Measurements from ENCODE around the gene BRINP3. TPM values are rescaled to one million over a fixed set of nuclear protein-coding genes. Genes with fewer than 3 reads are reported as not detected.

The BRINP3 gene
- total RNA-seq, 1 donor from 2014 or later = not detected

DNA sequence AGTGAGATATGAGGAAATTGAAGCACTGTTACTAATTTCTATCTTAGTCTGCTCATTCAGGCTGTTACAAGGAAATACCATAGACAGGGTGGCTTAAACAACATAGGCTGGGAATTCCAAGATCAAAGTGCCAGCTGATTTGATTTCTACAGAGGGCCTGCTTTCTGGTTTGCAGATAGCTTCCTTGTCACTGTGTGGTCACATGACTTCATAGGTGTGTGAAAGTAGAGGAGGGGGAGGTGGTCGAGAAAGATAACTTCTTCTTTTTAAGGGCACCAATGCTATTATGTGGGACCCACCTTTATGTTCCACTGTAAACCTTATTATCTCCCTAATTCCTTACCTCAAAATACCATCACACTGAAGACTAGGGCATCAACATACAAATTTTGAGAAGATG is 6.4 kb upstream of the BRINP3 start:
- TF ChIP-seq, protein P1, sequence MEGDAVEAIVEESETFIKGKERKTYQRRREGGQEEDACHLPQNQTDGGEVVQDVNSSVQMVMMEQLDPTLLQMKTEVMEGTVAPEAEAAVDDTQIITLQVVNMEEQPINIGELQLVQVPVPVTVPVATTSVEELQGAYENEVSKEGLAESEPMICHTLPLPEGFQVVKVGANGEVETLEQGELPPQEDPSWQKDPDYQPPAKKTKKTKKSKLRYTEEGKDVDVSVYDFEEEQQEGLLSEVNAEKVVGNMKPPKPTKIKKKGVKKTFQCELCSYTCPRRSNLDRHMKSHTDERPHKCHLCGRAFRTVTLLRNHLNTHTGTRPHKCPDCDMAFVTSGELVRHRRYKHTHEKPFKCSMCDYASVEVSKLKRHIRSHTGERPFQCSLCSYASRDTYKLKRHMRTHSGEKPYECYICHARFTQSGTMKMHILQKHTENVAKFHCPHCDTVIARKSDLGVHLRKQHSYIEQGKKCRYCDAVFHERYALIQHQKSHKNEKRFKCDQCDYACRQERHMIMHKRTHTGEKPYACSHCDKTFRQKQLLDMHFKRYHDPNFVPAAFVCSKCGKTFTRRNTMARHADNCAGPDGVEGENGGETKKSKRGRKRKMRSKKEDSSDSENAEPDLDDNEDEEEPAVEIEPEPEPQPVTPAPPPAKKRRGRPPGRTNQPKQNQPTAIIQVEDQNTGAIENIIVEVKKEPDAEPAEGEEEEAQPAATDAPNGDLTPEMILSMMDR (conservative IDR thresholded peaks at IDR 0.05; ENCODE audit: low read depth, low read length) = no peak
- H3K4me3 ChIP-seq (ENCODE audit: low read depth, low read length) = no peak overlapping the region
- DNase-seq (ENCODE audit: low read depth) = no peak

DNA sequence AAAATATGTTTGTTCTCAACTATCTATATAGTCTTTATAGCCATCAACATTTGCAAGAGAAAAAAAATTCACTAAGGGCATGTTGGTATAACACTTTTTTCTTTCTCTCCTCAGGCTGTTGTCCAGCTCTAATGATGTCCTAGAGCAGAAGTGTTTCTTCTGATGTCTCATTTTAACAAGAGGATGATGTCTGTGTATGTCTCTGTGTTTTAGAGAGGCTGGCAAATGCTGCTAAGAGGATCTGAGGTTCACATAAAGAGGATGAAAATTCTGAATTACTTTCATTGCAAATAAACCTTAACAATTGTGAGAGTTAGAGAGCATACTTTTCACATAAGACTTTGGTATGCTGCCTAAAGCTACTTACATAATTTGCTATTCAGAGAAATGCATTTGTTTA is 2.6 kb upstream of the BRINP3 start:
- H3K4me3 ChIP-seq (ENCODE audit: low read depth, low read length) = no peak overlapping the region
- DNase-seq (ENCODE audit: low read depth) = no peak
- TF ChIP-seq, protein P1 (conservative IDR thresholded peaks at IDR 0.05; ENCODE audit: low read depth, low read length) = no peak

DNA sequence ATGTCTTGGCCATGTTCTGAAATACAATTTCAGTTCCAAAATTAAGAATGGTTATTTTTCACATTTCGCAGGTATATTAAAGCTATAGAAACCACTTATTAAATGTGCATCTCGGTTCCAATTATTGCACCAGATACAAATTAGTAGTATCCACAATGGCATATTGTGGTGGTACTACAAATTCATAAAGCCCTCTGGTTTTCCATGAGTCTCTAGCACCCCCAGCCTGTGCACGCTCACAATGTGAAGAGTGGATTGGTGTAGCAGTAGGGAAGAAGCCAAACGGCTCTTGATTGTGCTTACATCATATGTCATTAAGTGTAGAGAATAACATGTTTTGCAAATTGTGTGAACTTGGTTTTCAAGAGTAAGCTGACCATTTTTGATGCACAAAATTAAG is 1.9 kb upstream of the BRINP3 start:
- H3K4me3 ChIP-seq (ENCODE audit: low read depth, low read length) = no peak overlapping the region
- DNase-seq (ENCODE audit: low read depth) = no peak
- TF ChIP-seq, protein P1 (conservative IDR thresholded peaks at IDR 0.05; ENCODE audit: low read depth, low read length) = no peak

DNA sequence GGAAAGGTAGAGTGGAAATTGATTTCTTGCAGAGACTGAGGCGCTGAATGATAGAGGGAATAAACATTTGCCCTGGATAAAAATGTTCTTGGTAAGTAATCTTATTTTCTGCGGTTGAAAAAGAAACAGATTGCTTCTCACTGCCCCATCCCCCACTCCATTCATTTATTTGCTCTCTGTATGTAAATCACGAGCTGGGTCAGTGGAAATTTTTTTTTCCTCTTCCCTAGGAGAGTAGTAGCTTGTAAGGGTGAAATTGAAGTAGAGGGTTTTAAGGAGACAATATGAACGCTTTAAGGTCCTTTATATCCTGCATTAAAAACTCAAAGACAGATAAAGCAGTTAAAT is 1.4 kb upstream of the BRINP3 start:
- H3K4me3 ChIP-seq (ENCODE audit: low read depth, low read length) = peak overlapping the region; percentile 58
- DNase-seq (ENCODE audit: low read depth) = no peak
- TF ChIP-seq, protein P1 (conservative IDR thresholded peaks at IDR 0.05; ENCODE audit: low read depth, low read length) = no peak

DNA sequence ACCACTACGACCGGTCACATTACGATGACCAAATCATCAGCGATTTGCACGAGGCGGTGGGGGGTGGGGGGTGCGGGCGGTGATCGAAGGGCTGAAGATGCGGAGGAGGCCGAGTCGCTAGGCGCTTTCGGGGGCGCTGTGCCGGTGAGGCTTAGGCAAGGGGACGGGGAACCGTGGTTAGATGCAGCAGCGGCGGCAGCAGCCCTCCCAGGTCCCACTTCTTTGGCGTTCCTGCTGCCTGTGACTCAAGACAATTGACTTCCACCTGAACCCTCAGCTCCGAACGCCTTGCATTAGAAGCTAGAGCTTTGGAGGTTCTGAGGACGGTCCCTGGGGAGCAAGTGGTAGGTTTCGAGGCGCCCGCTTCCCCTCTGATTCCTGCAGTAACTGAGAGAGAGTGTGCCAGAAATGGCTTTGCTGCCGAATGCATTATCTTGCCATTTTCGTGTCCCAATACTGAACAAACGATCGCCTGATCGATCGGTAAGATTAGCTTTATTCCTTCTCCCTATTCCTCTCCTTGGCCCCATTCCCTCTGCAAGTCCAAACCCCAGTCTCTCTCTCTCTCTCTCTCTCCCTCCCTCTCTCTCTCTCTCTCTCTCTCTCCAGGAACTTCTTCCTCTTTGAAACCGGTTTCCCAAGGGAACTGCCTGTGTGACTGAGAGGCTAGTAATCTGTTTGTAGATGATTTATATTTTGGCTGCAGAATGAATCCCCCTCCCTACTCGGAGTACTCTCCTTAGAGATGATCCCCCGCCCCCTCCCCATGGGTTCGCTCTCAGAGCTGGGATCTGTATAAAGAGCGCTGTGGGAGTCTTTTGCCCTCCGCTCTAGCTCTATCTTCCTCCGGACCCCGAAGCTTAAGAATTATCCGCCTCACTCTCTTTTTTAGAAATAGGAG is 735 bp upstream of the BRINP3 start:
- DNase-seq (ENCODE audit: low read depth) = peak; percentile 19
- H3K4me3 ChIP-seq (ENCODE audit: low read depth, low read length) = peak overlapping the region; percentile 58
- TF ChIP-seq, protein P1 (conservative IDR thresholded peaks at IDR 0.05; ENCODE audit: low read depth, low read length) = no peak

DNA sequence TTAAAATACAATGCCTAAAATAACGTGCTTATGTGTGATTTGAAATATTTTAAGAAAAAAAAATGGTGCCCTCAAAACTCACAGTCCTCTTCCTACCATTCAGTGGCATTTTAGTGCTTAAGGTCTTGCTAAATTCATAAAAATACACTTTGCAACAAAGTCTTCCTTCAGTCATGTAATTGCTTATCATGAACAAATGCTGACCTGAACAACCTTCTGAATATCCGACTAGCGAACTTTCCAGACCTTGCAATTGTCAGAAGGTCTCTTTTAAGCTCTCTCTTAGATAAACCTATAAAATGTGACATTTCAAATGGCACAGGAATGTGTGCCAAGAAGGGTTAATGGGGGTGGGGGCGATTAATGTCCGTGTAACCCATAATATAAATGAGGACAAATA is 858 bp downstream of the BRINP3 start:
- no peak for DNase-seq (ENCODE audit: low read depth)
- TF ChIP-seq, protein P1 (conservative IDR thresholded peaks at IDR 0.05; ENCODE audit: low read depth, low read length) = no peak

DNA sequence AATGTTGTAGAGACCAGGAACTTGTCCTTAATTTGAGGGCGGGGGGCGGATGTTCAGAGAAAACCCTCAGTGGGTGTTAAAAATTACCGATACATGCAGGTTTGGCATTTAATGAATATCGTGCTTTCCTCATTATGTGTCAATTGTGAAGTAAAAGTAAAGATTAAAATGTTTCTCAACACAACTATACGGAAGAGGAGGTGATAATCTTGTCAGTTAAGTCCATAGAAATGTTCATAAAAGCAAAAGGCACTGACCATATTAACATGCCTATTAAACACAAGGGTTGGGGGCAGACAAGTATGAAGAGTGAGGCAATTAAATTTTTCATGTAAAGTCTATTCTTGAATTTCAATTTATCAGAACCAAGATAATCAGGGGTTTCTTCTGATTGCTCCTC is 1.3 kb downstream of the BRINP3 start:
- DNase-seq (ENCODE audit: low read depth) = no peak
- peak overlapping the region; percentile 47 for H3K4me3 ChIP-seq (ENCODE audit: low read depth, low read length)
- TF ChIP-seq, protein P1 (conservative IDR thresholded peaks at IDR 0.05; ENCODE audit: low read depth, low read length) = no peak

More for the DNA sequence above, 858 bp downstream of the BRINP3 start:
- H3K4me3 ChIP-seq (ENCODE audit: low read depth, low read length) = no peak overlapping the region
